GM13976 (cell line): Measurements from ENCODE around the gene MARS2.
"Not testable (repeated sequence)": the region's sequence is repeated elsewhere in the genome, so short reads cannot be mapped to it uniquely, and the experiment has no call there.

Experiments used
- DNase-seq: peaks from one replicate; pipeline ENCODE4 v3.0.0; 2012; ENCODE audit warnings: low spot score
- in situ Hi-C: fragments of 300-500 bp; cut with MboI; formaldehyde crosslinking; loops from one replicate; pipeline ENCODE4 v1.12.0; 2022; ENCODE audit warnings: low sequenced_read_pairs, mixed read lengths, inconsistent platforms; ENCODE audit not compliant: unreplicated experiment
- TF ChIP-seq, protein P1 (sequence below): IDR thresholded peaks from 2 replicates; pipeline ENCODE4 v1.5.1; 2012; ENCODE audit warnings: borderline replicate concordance, mild to moderate bottlenecking; ENCODE audit not compliant: insufficient read depth; ENCODE audit errors: extremely low read depth, missing control alignments, control extremely low read depth

MARS2 gene

DNA sequence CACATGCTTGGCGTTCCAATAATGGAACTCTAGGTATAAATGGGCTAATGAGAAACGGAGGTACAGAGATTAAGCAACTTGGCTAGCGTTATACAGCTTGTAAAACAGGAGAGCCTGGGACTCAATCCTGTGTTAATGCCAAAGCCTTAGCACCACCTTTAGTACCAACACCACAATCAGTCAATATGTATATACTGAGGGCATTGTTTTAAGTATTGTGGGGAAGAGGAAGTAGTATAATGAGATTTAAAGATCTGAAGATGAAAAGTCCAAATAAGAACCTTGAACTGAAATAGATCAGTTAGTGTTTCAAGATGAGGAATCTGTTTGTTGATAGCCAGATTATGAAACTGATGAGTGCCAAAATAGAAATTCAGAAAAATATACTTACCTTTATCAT, 8.1 kb downstream of the MARS2 start:
- TF ChIP-seq, protein P1, sequence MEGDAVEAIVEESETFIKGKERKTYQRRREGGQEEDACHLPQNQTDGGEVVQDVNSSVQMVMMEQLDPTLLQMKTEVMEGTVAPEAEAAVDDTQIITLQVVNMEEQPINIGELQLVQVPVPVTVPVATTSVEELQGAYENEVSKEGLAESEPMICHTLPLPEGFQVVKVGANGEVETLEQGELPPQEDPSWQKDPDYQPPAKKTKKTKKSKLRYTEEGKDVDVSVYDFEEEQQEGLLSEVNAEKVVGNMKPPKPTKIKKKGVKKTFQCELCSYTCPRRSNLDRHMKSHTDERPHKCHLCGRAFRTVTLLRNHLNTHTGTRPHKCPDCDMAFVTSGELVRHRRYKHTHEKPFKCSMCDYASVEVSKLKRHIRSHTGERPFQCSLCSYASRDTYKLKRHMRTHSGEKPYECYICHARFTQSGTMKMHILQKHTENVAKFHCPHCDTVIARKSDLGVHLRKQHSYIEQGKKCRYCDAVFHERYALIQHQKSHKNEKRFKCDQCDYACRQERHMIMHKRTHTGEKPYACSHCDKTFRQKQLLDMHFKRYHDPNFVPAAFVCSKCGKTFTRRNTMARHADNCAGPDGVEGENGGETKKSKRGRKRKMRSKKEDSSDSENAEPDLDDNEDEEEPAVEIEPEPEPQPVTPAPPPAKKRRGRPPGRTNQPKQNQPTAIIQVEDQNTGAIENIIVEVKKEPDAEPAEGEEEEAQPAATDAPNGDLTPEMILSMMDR, result no peak
- in situ Hi-C loops, result no loop called here
- DNase-seq, result no peak

DNA sequence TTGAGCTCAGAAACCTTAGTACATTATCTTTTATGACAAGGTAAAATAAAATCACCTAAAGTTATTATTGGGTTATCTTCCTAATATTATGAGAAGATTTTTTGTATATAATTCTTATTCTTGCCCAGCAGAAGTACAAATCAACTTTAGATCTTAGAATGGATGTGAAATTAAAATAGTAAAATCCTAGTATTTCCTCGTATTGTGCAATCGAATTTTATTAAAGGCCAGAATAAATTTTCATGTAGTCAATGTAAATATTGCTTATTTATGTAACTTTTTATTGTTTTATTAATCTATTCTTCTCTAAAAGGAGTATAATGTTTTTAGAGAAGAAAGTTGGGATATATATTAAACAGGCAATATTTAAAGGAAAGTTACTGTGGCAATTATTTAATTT, 12.7 kb downstream of the MARS2 start:
- DNase-seq, result no peak
- TF ChIP-seq, protein P1, result no peak
- in situ Hi-C loops, result no loop called here

DNA sequence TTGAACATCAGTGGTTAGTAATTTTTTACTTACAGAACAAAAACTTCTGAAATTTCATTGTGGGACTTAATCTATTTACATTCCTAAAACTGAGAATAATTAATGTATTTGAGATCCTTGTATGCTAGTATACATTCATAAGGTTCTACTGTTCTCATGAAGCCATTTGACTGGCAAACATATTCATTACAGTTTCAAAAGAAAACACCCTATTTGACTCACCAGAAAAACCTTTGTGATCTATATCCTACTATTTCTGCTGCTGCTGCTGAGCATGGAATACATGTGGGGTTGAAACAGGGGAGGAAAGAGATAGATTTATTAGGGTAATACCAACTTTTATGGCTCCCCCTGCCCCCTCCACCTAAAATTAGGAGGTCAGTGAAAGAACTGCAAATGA, 21.8 kb downstream of the MARS2 start:
- TF ChIP-seq, protein P1, result no peak
- DNase-seq, result no peak
- in situ Hi-C loops, result no loop called here

DNA sequence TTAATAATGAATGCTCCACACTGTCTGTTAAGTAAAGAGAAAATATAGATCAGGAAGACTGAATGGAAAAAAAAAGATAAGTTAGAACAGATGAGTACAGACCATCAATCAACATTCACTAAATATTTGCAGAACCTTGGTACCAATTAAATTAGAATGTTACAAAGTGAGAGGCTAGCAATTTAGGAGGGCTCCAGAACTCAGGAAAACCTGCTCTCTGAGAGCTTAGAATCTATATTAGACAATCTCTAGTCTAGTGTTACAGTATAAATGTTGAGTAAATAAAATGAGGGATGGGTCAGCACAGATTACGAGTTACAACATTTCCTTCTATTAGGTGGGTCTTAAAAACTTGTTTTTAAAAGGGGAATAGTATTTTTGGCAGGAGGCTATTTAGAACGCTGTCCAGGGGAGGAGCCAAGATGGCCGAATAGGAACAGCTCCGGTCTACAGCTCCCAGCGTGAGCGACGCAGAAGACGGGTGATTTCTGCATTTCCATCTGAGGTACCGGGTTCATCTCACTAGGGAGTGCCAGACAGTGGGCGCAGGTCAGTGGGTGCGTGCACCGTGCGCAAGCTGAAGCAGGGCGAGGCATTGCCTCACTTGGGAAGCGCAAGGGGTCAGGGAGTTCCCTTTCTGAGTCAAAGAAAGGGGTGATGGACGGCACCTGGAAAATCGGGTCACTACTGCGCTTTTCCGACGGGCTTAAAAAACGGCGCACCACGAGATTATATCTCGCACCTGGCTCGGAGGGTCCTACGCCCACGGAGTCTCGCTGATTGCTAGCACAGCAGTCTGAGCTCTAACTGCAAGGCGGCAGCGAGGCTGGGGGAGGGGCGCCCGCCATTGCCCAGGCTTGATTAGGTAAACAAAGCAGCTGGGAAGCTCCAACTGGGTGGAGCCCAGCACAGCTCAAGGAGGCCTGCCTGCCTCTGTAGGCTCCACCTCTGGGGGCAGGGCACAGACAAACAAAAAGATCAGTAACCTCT, 23.7 kb downstream of the MARS2 start:
- in situ Hi-C loops, DNase-seq: not testable (repeated sequence)

DNA sequence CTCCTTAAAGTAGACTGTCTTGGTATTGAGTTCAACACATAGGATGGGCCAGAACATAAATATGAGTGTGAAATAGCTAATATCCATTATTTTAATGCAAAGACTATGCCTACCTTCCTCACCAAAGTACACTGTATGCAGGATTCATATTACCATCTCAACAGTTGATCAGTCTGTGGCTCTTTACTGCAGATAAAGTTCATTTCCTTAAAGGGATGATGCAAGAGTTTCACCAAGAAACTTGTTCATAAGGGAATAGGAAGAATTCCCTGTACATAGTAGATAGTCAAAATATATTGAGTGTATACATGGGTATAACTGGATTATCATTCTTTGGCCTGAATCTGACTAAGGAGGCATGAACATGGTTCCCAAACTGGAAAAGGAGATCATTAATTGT, 35.0 kb downstream of the MARS2 start:
- DNase-seq, result no peak
- TF ChIP-seq, protein P1, result no peak
- in situ Hi-C loops, result no loop called here
